GM19023 (cell line): Measurements from ENCODE around the gene TNNI3.
"Not testable (repeated sequence)": the region's sequence is repeated elsewhere in the genome, so short reads cannot be mapped to it uniquely, and the experiment has no call there.

Experiments
- ATAC-seq: cut with Tn5 transposase; IDR thresholded peaks from one replicate; pipeline ENCODE4 v1.9.1; 2021; ENCODE audit warnings: mild to moderate bottlenecking, moderate library complexity; ENCODE audit not compliant: unreplicated experiment

TNNI3 gene

GRCh38 chr19:55173186-55173713 is 15.7 kb upstream of the TNNI3 start:
- ATAC-seq, result no peak

GRCh38 chr19:55172741-55173140 is 15.2 kb upstream of the TNNI3 start:
- ATAC-seq, result no peak

GRCh38 chr19:55172318-55172717 is 14.8 kb upstream of the TNNI3 start:
- ATAC-seq, result not testable (repeated sequence)

- ATAC-seq, result no peak
Measured at GRCh38 chr19:55171440-55171839, 13.9 kb upstream of the TNNI3 start.

GRCh38 chr19:55169136-55169535 is 11.6 kb upstream of the TNNI3 start:
- no peak for ATAC-seq

DNA sequence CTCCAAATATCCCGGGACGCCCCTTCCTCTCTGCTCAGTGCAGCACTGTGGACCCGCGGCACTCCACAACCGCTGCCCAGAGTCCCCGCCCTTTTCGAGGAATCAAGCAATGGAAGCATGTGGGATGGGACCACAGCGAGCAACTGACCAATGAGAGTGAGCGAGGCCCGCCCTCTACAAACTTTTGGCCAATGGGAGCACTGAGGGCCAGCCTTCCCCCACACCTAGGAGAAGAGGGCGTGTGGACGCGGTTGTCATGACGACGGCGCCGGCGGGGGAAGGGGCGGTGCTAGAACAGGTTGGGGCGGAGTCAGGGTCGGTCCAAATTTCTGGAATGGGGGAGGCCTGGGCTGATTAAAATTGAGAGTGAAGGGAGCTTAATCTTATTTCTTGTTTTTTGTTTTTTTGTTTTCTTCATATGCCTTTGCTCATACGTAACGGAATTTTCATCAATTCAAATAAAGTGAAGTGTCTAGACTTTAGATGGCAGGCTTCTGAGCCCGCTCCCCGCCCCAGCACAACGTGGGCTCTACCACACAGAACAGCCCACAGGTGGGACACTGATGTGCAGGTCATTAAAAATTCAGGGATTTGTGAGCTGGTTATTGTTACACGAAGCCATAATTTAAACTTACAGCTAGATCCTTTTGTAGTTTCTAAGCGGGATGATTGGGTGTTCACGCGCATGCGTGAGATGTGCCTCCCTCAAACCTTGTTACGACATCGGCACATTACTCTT is 9.2 kb upstream of the TNNI3 start, which contains the start of gene DNAAF3:
Gene DNAAF3 (minus strand): TSS at position 84 of the 739 bp plus-strand sequence. CDS start 200 bp downstream, outside the sequence.
- no peak for ATAC-seq

GRCh38 chr19:55165952-55166529 is 8.5 kb upstream of the TNNI3 start:
- no peak for ATAC-seq

GRCh38 chr19:55161571-55162322 is 4.2 kb upstream of the TNNI3 start:
- no peak for ATAC-seq

- no peak for ATAC-seq
Measured at GRCh38 chr19:55160986-55161365, 3.4 kb upstream of the TNNI3 start.

- no peak for ATAC-seq
Measured at GRCh38 chr19:55160128-55160985, 2.8 kb upstream of the TNNI3 start.

GRCh38 chr19:55158848-55159749 is 1.6 kb upstream of the TNNI3 start:
- no peak for ATAC-seq

DNA sequence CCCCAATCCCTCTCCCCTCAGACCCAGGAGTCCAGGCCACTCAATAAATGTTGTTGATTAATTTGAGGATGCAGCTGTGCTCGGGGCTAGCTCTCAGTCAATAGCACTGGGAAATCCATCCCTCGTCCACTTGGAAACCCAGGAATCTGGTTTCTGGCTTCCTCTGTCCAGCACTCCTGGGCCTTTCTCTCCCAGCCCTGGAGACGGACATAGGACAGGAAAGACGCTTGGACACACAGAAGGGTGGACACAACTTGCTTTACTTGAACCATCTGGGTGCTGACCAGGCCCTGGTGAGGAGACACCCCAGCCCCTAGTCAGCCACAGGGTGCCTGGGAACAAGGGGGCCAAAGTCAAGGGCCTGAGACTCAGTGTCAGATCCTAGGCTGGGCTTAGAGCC is 891 bp upstream of the TNNI3 start:
- ATAC-seq, result no peak

DNA sequence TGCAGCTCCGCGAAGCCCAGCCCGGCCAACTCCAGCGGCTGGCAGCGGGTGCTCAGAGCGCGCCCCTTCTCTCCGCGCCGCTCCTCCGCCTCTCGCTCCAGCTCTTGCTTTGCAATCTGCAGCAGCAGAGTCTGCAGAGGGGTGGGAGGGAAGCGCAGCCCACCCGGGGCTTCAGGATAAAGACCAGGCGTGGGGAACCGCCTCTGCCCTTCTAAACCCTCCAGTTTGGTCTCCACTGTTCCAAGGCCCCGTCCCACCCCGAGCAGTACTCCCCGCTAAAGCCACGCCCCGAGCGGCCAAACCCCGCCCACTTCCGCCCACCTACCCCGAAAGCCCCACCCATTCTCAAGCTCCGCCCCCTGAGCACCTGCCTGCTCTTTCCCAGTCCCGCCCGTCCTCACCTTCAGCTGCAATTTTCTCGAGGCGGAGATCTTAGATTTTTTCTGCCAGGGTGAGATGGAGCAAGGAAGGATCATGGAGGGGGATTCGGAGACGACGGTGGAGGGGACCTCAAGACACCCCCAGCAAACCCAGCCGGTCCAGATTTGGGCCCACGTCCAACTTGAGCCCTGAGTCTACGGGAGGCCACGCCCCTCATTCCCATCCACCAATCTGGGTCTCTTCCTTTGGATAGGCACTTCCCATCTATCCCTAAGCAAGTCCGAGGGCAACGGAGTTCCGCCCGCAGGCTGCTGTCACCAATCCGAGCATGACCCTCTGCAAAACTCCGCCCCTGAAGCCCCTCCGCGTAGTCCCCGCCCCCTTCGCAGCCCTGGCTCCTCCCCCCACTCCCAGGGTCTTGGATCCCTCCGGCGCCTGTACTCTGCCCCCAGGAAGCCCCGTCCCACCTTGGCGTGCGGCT is 1.1 kb downstream of the TNNI3 start:
- ATAC-seq, result no peak

DNA sequence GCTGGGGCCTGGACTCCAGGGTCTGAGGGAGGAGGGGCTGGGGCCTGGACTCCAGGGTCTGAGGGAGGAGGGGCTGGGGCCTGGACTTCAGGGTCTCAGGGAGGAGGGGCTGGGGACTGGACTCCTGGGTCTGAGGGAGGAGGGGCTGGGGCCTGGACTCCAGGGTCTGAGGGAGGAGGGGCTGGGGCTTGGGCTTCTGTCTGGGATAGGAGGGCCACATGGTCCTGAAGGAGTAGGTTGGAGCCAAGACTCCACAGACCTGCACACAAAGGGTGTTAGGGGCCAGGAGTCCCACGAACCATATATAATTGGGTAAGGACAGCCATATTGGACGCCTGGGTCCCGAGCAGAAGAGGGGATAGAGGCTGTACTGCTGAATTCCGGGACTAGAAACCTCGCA is 1.7 kb downstream of the TNNI3 start:
- not testable (repeated sequence) for ATAC-seq

- no peak for ATAC-seq
Measured at GRCh38 chr19:55153652-55154264, 3.8 kb downstream of the TNNI3 start.

- no peak for ATAC-seq
Measured at GRCh38 chr19:55152017-55152416, 5.5 kb downstream of the TNNI3 start.

GRCh38 chr19:55149078-55150003 is 8.2 kb downstream of the TNNI3 start, which contains the start of gene TNNT1:
TNNT1 (minus strand) TSS chr19:55149206; CDS start chr19:55147157, 2,049 bp downstream.
- no peak for ATAC-seq
